A549 (cell line): ENCODE results near the gene AOAH.
A peak's percentile ranks its signal among the peaks of the same experiment; 100 is the strongest.

Experiments used
- CBX8 ChIP-seq: fragments of 200-600 bp; sonication (generic); IDR thresholded peaks from 2 replicates; pipeline ENCODE4 v1.6.1; 2016
- CHD2 ChIP-seq: fragments of 150-350 bp; IDR thresholded peaks from 2 replicates; pipeline ENCODE4 v1.6.1; 2014; ENCODE audit warnings: low read length; ENCODE audit not compliant: partially characterized antibody
- POLR2AphosphoS2 ChIP-seq: conservative IDR thresholded peaks from 2 replicates; pipeline ENCODE4 v1.6.1; 2012; ENCODE audit warnings: low read length, improper control_type of control experiment, inconsistent platforms
- TF ChIP-seq, protein P1 (sequence below): fragments of >200 bp; sonication (Bioruptor Twin); formaldehyde crosslinking; IDR thresholded peaks from 3 replicates; pipeline ENCODE4 v1.5.1; 2016
- TF ChIP-seq, protein P2 (sequence below): fragments of >200 bp; sonication (Bioruptor Twin); formaldehyde crosslinking; IDR thresholded peaks from 3 replicates; pipeline ENCODE4 v1.6.1; 2016
- TF ChIP-seq, protein P3 (sequence below): fragments of 150-350 bp; IDR thresholded peaks from 2 replicates; pipeline ENCODE4 v1.6.1; 2014; ENCODE audit warnings: low read depth, mild to moderate bottlenecking, low read length

DNA sequence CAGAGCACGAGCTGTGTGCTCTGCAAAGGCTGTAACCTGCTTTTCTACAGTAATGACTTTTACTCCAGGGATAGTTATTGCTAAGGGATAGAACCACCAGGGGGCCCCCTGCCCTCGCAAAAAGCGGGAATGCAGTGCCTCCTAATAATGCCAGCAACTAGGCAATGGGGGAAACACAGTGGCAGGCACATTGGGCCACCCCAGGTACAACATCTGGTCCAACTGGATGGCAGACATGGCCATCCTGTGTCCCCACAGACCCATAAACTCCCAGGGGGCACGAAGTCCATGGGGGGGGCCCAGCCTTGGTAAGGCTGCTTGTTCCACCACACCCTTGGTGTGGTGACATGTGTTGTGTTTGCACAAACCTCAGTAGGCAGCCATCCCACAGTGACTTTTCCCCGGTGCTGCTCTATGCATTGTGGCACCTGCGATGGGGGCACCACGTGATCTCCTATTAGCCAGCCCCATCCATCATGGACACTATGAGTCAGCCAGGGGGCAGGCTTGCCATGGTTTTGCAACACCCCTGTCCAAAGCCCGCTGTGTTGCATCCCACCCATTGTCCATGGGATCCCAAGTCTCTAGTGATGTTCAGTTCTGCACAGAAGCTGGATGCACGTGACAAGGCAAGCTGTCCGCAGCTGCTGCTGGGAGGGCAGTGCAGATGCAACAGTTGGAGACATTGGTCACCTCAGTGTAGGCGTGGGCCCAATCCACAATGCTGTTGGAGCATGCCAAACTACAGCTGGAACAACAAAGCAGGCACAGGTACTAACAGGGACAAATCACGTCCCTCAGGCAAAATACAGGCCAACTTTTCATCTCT, 250.6 kb downstream of the AOAH start:
- TF ChIP-seq, protein P1, sequence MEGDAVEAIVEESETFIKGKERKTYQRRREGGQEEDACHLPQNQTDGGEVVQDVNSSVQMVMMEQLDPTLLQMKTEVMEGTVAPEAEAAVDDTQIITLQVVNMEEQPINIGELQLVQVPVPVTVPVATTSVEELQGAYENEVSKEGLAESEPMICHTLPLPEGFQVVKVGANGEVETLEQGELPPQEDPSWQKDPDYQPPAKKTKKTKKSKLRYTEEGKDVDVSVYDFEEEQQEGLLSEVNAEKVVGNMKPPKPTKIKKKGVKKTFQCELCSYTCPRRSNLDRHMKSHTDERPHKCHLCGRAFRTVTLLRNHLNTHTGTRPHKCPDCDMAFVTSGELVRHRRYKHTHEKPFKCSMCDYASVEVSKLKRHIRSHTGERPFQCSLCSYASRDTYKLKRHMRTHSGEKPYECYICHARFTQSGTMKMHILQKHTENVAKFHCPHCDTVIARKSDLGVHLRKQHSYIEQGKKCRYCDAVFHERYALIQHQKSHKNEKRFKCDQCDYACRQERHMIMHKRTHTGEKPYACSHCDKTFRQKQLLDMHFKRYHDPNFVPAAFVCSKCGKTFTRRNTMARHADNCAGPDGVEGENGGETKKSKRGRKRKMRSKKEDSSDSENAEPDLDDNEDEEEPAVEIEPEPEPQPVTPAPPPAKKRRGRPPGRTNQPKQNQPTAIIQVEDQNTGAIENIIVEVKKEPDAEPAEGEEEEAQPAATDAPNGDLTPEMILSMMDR, result peak; percentile 63
- TF ChIP-seq, protein P2, sequence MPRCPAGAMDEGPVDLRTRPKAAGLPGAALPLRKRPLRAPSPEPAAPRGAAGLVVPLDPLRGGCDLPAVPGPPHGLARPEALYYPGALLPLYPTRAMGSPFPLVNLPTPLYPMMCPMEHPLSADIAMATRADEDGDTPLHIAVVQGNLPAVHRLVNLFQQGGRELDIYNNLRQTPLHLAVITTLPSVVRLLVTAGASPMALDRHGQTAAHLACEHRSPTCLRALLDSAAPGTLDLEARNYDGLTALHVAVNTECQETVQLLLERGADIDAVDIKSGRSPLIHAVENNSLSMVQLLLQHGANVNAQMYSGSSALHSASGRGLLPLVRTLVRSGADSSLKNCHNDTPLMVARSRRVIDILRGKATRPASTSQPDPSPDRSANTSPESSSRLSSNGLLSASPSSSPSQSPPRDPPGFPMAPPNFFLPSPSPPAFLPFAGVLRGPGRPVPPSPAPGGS, result no peak
- TF ChIP-seq CHD2, result no peak
- TF ChIP-seq, protein P3, sequence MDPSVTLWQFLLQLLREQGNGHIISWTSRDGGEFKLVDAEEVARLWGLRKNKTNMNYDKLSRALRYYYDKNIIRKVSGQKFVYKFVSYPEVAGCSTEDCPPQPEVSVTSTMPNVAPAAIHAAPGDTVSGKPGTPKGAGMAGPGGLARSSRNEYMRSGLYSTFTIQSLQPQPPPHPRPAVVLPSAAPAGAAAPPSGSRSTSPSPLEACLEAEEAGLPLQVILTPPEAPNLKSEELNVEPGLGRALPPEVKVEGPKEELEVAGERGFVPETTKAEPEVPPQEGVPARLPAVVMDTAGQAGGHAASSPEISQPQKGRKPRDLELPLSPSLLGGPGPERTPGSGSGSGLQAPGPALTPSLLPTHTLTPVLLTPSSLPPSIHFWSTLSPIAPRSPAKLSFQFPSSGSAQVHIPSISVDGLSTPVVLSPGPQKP, result no peak
- no peak for TF ChIP-seq POLR2AphosphoS2
- TF ChIP-seq CBX8, result no peak
